ENCODE results near the gene SCML2. TPM values are rescaled to one million over a fixed set of nuclear protein-coding genes. Genes with fewer than 3 reads are reported as not detected.
A peak's percentile ranks its signal among the peaks of the same experiment; 100 is the strongest.
"Not testable (repeated sequence)": the region's sequence is repeated elsewhere in the genome, so short reads cannot be mapped to it uniquely, and the experiment has no call there.

Gene SCML2
- polyA plus RNA-seq = 1 to 10 TPM in 3 of 4 donors, under 1 TPM in 1; 0.54 to 5.0 (median 1.7) TPM
- long read RNA-seq, donor 1 = 0 reads
- long read RNA-seq, donor 2 = 0 reads
- long read RNA-seq, donor 3 = 0 reads
- long read RNA-seq, donor 4 = 0 reads
- long read RNA-seq, donor 5 = 0 reads
- long read RNA-seq, donor 6, full-length matches to known transcripts = 1 of 1 reads
- long read RNA-seq, donor 6, partial matches to known transcripts = 0 of 1 reads
- long read RNA-seq, donor 6, other reads (novel, unspliced or antisense) = 0 of 1 reads
- long read RNA-seq, donor 7, full-length matches to known transcripts = 1 of 1 reads
- long read RNA-seq, donor 7, partial matches to known transcripts = 0 of 1 reads
- long read RNA-seq, donor 7, other reads (novel, unspliced or antisense) = 0 of 1 reads
- long read RNA-seq, donor 8 = 0 reads
- long read RNA-seq, donor 9 = 0 reads
- long read RNA-seq, donor 10, full-length matches to known transcripts = 1 of 1 reads
- long read RNA-seq, donor 10, partial matches to known transcripts = 0 of 1 reads
- long read RNA-seq, donor 10, other reads (novel, unspliced or antisense) = 0 of 1 reads

GRCh38 chrX:18354369-18355223 lies at the start of gene SCML2:
SCML2 (minus strand) TSS chrX:18354688; CDS start chrX:18334071, 20,617 bp downstream.
- H3K4me1 ChIP-seq (ENCODE audit: control insufficient read depth in 3 of 3, insufficient read depth in 2 of 3, low read depth in 1 of 3, low read length in 2 of 3) = no peaks in the 10 kb centered on the region
- no peaks in the 10 kb centered on the region for H3K27me3 ChIP-seq (ENCODE audit: control insufficient read depth in 3 of 3, insufficient read depth in 3 of 3, low read length in 3 of 3)
- H3K9me3 ChIP-seq (ENCODE audit: control insufficient read depth in 2 of 2, insufficient read depth in 1 of 2, low read depth in 1 of 2, low read length in 1 of 2) = no peaks in the 10 kb centered on the region
- H3K36me3 ChIP-seq (ENCODE audit: control insufficient read depth in 3 of 3, insufficient read depth in 2 of 3, low read depth in 1 of 3, low read length in 3 of 3) = no peaks in the 10 kb centered on the region
- WGBS, 3 donors = 1 to 38% (median 5%) methylated on average over 25 to 92 of the region's 92 CpGs
- DNase-seq (peak; percentile 28 to 71), FAIRE-seq (no peak)
- peak within 1 kb of the TSS; percentile 36 to 59 (median 58) for H3K4me3 ChIP-seq (ENCODE audit: low read depth in 1 of 3, low read length in 3 of 3)
- H3K27ac ChIP-seq (ENCODE audit: low read depth in 1 of 3, low read length in 2 of 3) = peak within 1 kb of the TSS in 1 of 3 donors; percentile 47

- FAIRE-seq (no peak), DNase-seq (no peak)
- Histone ChIP-seq H3K36me3 (ENCODE audit: control insufficient read depth in 3 of 3, insufficient read depth in 2 of 3, low read depth in 1 of 3, low read length in 3 of 3) (no peaks in the 10 kb centered on the region), H3K4me3 (ENCODE audit: low read depth in 1 of 3, low read length in 3 of 3) (no peak overlapping the region), H3K27me3 (ENCODE audit: control insufficient read depth in 3 of 3, insufficient read depth in 3 of 3, low read length in 3 of 3) (no peaks in the 10 kb centered on the region), H3K9me3 (ENCODE audit: control insufficient read depth in 2 of 2, insufficient read depth in 1 of 2, low read depth in 1 of 2, low read length in 1 of 2) (no peaks in the 10 kb centered on the region), H3K27ac (ENCODE audit: low read depth in 1 of 3, low read length in 2 of 3) (no peak overlapping the region), H3K4me1 (ENCODE audit: control insufficient read depth in 3 of 3, insufficient read depth in 2 of 3, low read depth in 1 of 3, low read length in 2 of 3) (no peaks in the 10 kb centered on the region)
- WGBS, 3 donors = 61 to 86% (median 77%) methylated on average over 4 of the region's 4 CpGs
Observed at GRCh38 chrX:18401848-18402213, 47.3 kb upstream of the SCML2 start.

- Histone ChIP-seq H3K9me3 (ENCODE audit: control insufficient read depth in 2 of 2, insufficient read depth in 1 of 2, low read depth in 1 of 2, low read length in 1 of 2) (no peaks in the 10 kb centered on the region), H3K27me3 (ENCODE audit: control insufficient read depth in 3 of 3, insufficient read depth in 3 of 3, low read length in 3 of 3) (no peaks in the 10 kb centered on the region), H3K4me3 (ENCODE audit: low read depth in 1 of 3, low read length in 3 of 3) (no peak overlapping the region), H3K36me3 (ENCODE audit: control insufficient read depth in 3 of 3, insufficient read depth in 2 of 3, low read depth in 1 of 3, low read length in 3 of 3) (no peaks in the 10 kb centered on the region), H3K4me1 (ENCODE audit: control insufficient read depth in 3 of 3, insufficient read depth in 2 of 3, low read depth in 1 of 3, low read length in 2 of 3) (no peaks in the 10 kb centered on the region), H3K27ac (ENCODE audit: low read depth in 1 of 3, low read length in 2 of 3) (no peak overlapping the region)
- FAIRE-seq = no peak
- DNase-seq = no peak
- 78 to 83% (median 79%) methylated on average over 9 to 11 of the region's 11 CpGs for WGBS, 3 donors
Observed at GRCh38 chrX:18394477-18394876, 40.0 kb upstream of the SCML2 start.

GRCh38 chrX:18390941-18391538 lies 36.6 kb upstream of the SCML2 start:
- 17 to 25% (median 20%) methylated on average over 9 of the region's 9 CpGs for WGBS, 3 donors

GRCh38 chrX:18389966-18390365 lies 35.5 kb upstream of the SCML2 start:
- Histone ChIP-seq H3K4me1 (ENCODE audit: control insufficient read depth in 3 of 3, insufficient read depth in 2 of 3, low read depth in 1 of 3, low read length in 2 of 3) (no peaks in the 10 kb centered on the region), H3K27me3 (ENCODE audit: control insufficient read depth in 3 of 3, insufficient read depth in 3 of 3, low read length in 3 of 3) (no peaks in the 10 kb centered on the region), H3K36me3 (ENCODE audit: control insufficient read depth in 3 of 3, insufficient read depth in 2 of 3, low read depth in 1 of 3, low read length in 3 of 3) (no peaks in the 10 kb centered on the region), H3K4me3 (ENCODE audit: low read depth in 1 of 3, low read length in 3 of 3) (no peak overlapping the region), H3K9me3 (ENCODE audit: control insufficient read depth in 2 of 2, insufficient read depth in 1 of 2, low read depth in 1 of 2, low read length in 1 of 2) (no peaks in the 10 kb centered on the region), H3K27ac (ENCODE audit: low read depth in 1 of 3, low read length in 2 of 3) (no peak overlapping the region)
- FAIRE-seq (no peak), DNase-seq (no peak)
- 61 to 86% (median 69%) methylated on average over 2 to 3 of the region's 3 CpGs for WGBS, 3 donors

More at GRCh38 chrX:18390941-18391538, 36.6 kb upstream of the SCML2 start:
- H3K27ac ChIP-seq (ENCODE audit: low read depth in 1 of 3, low read length in 2 of 3) = no peak overlapping the region
- H3K36me3 ChIP-seq (ENCODE audit: control insufficient read depth in 3 of 3, insufficient read depth in 2 of 3, low read depth in 1 of 3, low read length in 3 of 3) = no peaks in the 10 kb centered on the region
- no peak overlapping the region for H3K4me3 ChIP-seq (ENCODE audit: low read depth in 1 of 3, low read length in 3 of 3)
- no peaks in the 10 kb centered on the region for H3K27me3 ChIP-seq (ENCODE audit: control insufficient read depth in 3 of 3, insufficient read depth in 3 of 3, low read length in 3 of 3)
- no peak for FAIRE-seq
- no peaks in the 10 kb centered on the region for H3K4me1 ChIP-seq (ENCODE audit: control insufficient read depth in 3 of 3, insufficient read depth in 2 of 3, low read depth in 1 of 3, low read length in 2 of 3)
- peak; percentile 31 to 54 for DNase-seq
- H3K9me3 ChIP-seq (ENCODE audit: control insufficient read depth in 2 of 2, insufficient read depth in 1 of 2, low read depth in 1 of 2, low read length in 1 of 2) = no peaks in the 10 kb centered on the region

GRCh38 chrX:18377796-18378195 lies 23.3 kb upstream of the SCML2 start:
- H3K4me1 ChIP-seq (ENCODE audit: control insufficient read depth in 3 of 3, insufficient read depth in 2 of 3, low read depth in 1 of 3, low read length in 2 of 3) = no peaks in the 10 kb centered on the region
- no peaks in the 10 kb centered on the region for H3K36me3 ChIP-seq (ENCODE audit: control insufficient read depth in 3 of 3, insufficient read depth in 2 of 3, low read depth in 1 of 3, low read length in 3 of 3)
- DNase-seq (peak; percentile 37 to 39), FAIRE-seq (no peak)
- H3K27ac ChIP-seq (ENCODE audit: low read depth in 1 of 3, low read length in 2 of 3) = no peak overlapping the region
- WGBS, 3 donors = 6 to 21% (median 8%) methylated on average over 6 of the region's 6 CpGs
- H3K9me3 ChIP-seq (ENCODE audit: control insufficient read depth in 2 of 2, insufficient read depth in 1 of 2, low read depth in 1 of 2, low read length in 1 of 2) = peaks cover 0 to 2% of the 10 kb centered on the region in 2 donors
- no peaks in the 10 kb centered on the region for H3K27me3 ChIP-seq (ENCODE audit: control insufficient read depth in 3 of 3, insufficient read depth in 3 of 3, low read length in 3 of 3)
- H3K4me3 ChIP-seq (ENCODE audit: low read depth in 1 of 3, low read length in 3 of 3) = no peak overlapping the region

GRCh38 chrX:18375131-18375805 lies 20.8 kb upstream of the SCML2 start:
- H3K27ac ChIP-seq (ENCODE audit: low read depth in 1 of 3, low read length in 2 of 3); H3K27me3 ChIP-seq (ENCODE audit: control insufficient read depth in 3 of 3, insufficient read depth in 3 of 3, low read length in 3 of 3); H3K4me1 ChIP-seq (ENCODE audit: control insufficient read depth in 3 of 3, insufficient read depth in 2 of 3, low read depth in 1 of 3, low read length in 2 of 3); DNase-seq; H3K36me3 ChIP-seq (ENCODE audit: control insufficient read depth in 3 of 3, insufficient read depth in 2 of 3, low read depth in 1 of 3, low read length in 3 of 3); FAIRE-seq; H3K9me3 ChIP-seq (ENCODE audit: control insufficient read depth in 2 of 2, insufficient read depth in 1 of 2, low read depth in 1 of 2, low read length in 1 of 2); H3K4me3 ChIP-seq (ENCODE audit: low read depth in 1 of 3, low read length in 3 of 3): not testable (repeated sequence)
- 82 to 90% (median 84%) methylated on average over 9 of the region's 9 CpGs for WGBS, 3 donors

- H3K4me1 ChIP-seq (ENCODE audit: control insufficient read depth in 3 of 3, insufficient read depth in 2 of 3, low read depth in 1 of 3, low read length in 2 of 3); H3K27ac ChIP-seq (ENCODE audit: low read depth in 1 of 3, low read length in 2 of 3); FAIRE-seq; H3K36me3 ChIP-seq (ENCODE audit: control insufficient read depth in 3 of 3, insufficient read depth in 2 of 3, low read depth in 1 of 3, low read length in 3 of 3); H3K4me3 ChIP-seq (ENCODE audit: low read depth in 1 of 3, low read length in 3 of 3); H3K27me3 ChIP-seq (ENCODE audit: control insufficient read depth in 3 of 3, insufficient read depth in 3 of 3, low read length in 3 of 3); H3K9me3 ChIP-seq (ENCODE audit: control insufficient read depth in 2 of 2, insufficient read depth in 1 of 2, low read depth in 1 of 2, low read length in 1 of 2); DNase-seq: not testable (repeated sequence)
- 63 to 72% (median 69%) methylated on average over 4 to 5 of the region's 5 CpGs for WGBS, 3 donors
Observed at GRCh38 chrX:18369096-18369495, 14.6 kb upstream of the SCML2 start.

Measured in small intestine (tissue), 16 donors.